A375 (cell line): ENCODE measurements around the gene DDX50. TPM values are rescaled to one million over a fixed set of nuclear protein-coding genes. Genes with fewer than 3 reads are reported as not detected.

Experiments used
- small RNA-seq: library from RNA; depleted of rRNA; stranded (forward); fragments of <200 nt; gene quantifications from one replicate; pipeline ENCODE3, GENCODE V24; 2014
- total RNA-seq: library from RNA; depleted of rRNA; stranded (reverse); fragments of >200 nt; shearing (Covaris generic); gene quantifications from 2 replicates; pipeline ENCODE4 v1.2.3, GENCODE V29; 2014; rRNA removed

Gene DDX50, protein sequence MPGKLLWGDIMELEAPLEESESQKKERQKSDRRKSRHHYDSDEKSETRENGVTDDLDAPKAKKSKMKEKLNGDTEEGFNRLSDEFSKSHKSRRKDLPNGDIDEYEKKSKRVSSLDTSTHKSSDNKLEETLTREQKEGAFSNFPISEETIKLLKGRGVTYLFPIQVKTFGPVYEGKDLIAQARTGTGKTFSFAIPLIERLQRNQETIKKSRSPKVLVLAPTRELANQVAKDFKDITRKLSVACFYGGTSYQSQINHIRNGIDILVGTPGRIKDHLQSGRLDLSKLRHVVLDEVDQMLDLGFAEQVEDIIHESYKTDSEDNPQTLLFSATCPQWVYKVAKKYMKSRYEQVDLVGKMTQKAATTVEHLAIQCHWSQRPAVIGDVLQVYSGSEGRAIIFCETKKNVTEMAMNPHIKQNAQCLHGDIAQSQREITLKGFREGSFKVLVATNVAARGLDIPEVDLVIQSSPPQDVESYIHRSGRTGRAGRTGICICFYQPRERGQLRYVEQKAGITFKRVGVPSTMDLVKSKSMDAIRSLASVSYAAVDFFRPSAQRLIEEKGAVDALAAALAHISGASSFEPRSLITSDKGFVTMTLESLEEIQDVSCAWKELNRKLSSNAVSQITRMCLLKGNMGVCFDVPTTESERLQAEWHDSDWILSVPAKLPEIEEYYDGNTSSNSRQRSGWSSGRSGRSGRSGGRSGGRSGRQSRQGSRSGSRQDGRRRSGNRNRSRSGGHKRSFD
- total RNA-seq, result 33.4 and 43.0 TPM in 2 replicates

GRCh38 chr10:68901105-68901927 is at the start of gene DDX50:
DDX50 (plus strand) TSS chr10:68901315; CDS start chr10:68901385, 70 bp downstream.

GRCh38 chr10:68955832-68956532 is 54.9 kb downstream of the DDX50 start, which contains the start of gene DDX21:
DDX21 (plus strand) TSS chr10:68956170; CDS start chr10:68956226, 56 bp downstream.

GRCh38 chr10:68988530-68989316 is 87.6 kb downstream of the DDX50 start, which contains the start of gene KIFBP:
KIFBP (plus strand) TSS chr10:68988803; CDS start chr10:68988833, 30 bp downstream.

Small RNA genes lying within 50 kb of the gene (small RNA-seq; reads per million reads assigned to genes)
- gene RNU6-571P, result not detected

Other genes starting within 250 kb of the DDX50 start
- 38.9 and 57.3 TPM in 2 replicates for gene CCAR1, start 180.1 kb upstream of the DDX50 start, total RNA-seq
- gene STOX1, start 73.8 kb upstream of the DDX50 start, total RNA-seq, result 0.15 and 0.21 TPM in 2 replicates
- gene DDX21, start 54.9 kb downstream of the DDX50 start, total RNA-seq, result 171 and 179 TPM in 2 replicates
- gene KIFBP, start 87.5 kb downstream of the DDX50 start, total RNA-seq, result 11.4 and 16.0 TPM in 2 replicates
- 2.5 and 3.8 TPM in 2 replicates for gene SRGN, start 186.8 kb downstream of the DDX50 start, total RNA-seq
- gene VPS26A, start 222.9 kb downstream of the DDX50 start, total RNA-seq, result 11.7 and 12.3 TPM in 2 replicates